ENCODE results near the gene CDC42SE1. TPM values are rescaled to one million over a fixed set of nuclear protein-coding genes. Genes with fewer than 3 reads are reported as not detected.
A peak's percentile ranks its signal among the peaks of the same experiment; 100 is the strongest.

The CDC42SE1 gene
- total and polyA plus RNA-seq, 9 of the 15 experiments (the other 6 are each of a cell fraction or from before 2014, with no cell fraction given): 78.1 to 189 (median 114) TPM

- peak; percentile 36 for TF ChIP-seq PRDM10 (IDR thresholded peaks at IDR 0.05; ENCODE audit: partially characterized antibody)
- no peak for TF ChIP-seq TEAD1 (CRISPR knock-in tag; IDR thresholded peaks at IDR 0.05)
- no peak for TF ChIP-seq SAFB (IDR thresholded peaks at IDR 0.05; ENCODE audit: borderline replicate concordance, low read depth, low read length)
- TF ChIP-seq DLX4 (CRISPR knock-in tag; IDR thresholded peaks at IDR 0.05): no peak
- TF ChIP-seq ZNF134 (CRISPR knock-in tag; conservative IDR thresholded peaks at IDR 0.05): no peak
- peak; percentile 82 for TF ChIP-seq NCOR1 (IDR thresholded peaks at IDR 0.05)
- TF ChIP-seq PRMT5 (CRISPR knock-in tag; IDR thresholded peaks at IDR 0.05): no peak
- TF ChIP-seq, protein P1, sequence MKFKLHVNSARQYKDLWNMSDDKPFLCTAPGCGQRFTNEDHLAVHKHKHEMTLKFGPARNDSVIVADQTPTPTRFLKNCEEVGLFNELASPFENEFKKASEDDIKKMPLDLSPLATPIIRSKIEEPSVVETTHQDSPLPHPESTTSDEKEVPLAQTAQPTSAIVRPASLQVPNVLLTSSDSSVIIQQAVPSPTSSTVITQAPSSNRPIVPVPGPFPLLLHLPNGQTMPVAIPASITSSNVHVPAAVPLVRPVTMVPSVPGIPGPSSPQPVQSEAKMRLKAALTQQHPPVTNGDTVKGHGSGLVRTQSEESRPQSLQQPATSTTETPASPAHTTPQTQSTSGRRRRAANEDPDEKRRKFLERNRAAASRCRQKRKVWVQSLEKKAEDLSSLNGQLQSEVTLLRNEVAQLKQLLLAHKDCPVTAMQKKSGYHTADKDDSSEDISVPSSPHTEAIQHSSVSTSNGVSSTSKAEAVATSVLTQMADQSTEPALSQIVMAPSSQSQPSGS (CRISPR knock-in tag; IDR thresholded peaks at IDR 0.05): no peak
- TF ChIP-seq USF1 (CRISPR knock-in tag; IDR thresholded peaks at IDR 0.05): peak; percentile 4; the same call in 1 of the 2 replicates
- TF ChIP-seq ZFX (CRISPR knock-in tag; IDR thresholded peaks at IDR 0.05): no peak
- no peak for TF ChIP-seq GTF2F1 (IDR thresholded peaks at IDR 0.05; ENCODE audit: low read depth, low read length)
- TF ChIP-seq SIX5 (IDR thresholded peaks at IDR 0.05; ENCODE audit: borderline replicate concordance in 1 of 2, insufficient read depth in 1 of 2, low read depth in 1 of 2, low read length in 2 of 2): no peak
- TF ChIP-seq NUFIP1 (IDR thresholded peaks at IDR 0.05; ENCODE audit: partially characterized antibody): no peak
- peak; percentile 39; the same call in 1 of the 2 replicates for TF ChIP-seq NFIC (IDR thresholded peaks at IDR 0.05)
- peak; percentile 88 for TF ChIP-seq ESRRA (IDR thresholded peaks at IDR 0.05; ENCODE audit: borderline replicate concordance, low read depth)
- peak; percentile 67 for TF ChIP-seq POLR2A (conservative IDR thresholded peaks at IDR 0.05)
- TF ChIP-seq, protein P2, sequence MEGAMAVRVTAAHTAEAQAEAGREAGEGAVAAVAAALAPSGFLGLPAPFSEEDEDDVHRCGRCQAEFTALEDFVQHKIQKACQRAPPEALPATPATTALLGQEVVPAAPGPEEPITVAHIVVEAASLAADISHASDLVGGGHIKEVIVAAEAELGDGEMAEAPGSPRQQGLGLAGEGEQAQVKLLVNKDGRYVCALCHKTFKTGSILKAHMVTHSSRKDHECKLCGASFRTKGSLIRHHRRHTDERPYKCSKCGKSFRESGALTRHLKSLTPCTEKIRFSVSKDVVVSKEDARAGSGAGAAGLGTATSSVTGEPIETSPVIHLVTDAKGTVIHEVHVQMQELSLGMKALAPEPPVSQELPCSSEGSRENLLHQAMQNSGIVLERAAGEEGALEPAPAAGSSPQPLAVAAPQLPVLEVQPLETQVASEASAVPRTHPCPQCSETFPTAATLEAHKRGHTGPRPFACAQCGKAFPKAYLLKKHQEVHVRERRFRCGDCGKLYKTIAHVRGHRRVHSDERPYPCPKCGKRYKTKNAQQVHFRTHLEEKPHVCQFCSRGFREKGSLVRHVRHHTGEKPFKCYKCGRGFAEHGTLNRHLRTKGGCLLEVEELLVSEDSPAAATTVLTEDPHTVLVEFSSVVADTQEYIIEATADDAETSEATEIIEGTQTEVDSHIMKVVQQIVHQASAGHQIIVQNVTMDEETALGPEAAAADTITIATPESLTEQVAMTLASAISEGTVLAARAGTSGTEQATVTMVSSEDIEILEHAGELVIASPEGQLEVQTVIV (CRISPR knock-in tag; IDR thresholded peaks at IDR 0.05; ENCODE audit: borderline replicate concordance): no peak
- no peak for TF ChIP-seq CREB5 (CRISPR knock-in tag; IDR thresholded peaks at IDR 0.05)
- no peak for TF ChIP-seq ZNF57 (CRISPR knock-in tag; IDR thresholded peaks at IDR 0.05)
Observed at GRCh38 chr1:151054971-151055547, 4.4 kb downstream of the CDC42SE1 start (continued).

Data from K562 (cell line).